Measurements from ENCODE around the gene AGAP1. TPM values are rescaled to one million over a fixed set of nuclear protein-coding genes. Genes with fewer than 3 reads are reported as not detected.

Gene AGAP1
- total RNA-seq, 2 donors from 2014 or later: 32.8 to 34.7 TPM

- 91 to 100% methylated on average over 3 to 5 of the region's 5 CpGs for WGBS, 2 experiments (ENCODE audit: insufficient coverage in 1 of 2, insufficient read length in 1 of 2)
- DNase-seq: no peak
- H3K4me1 Mint-ChIP-seq: peaks cover 2% of the 10 kb centered on the region
- Histone ChIP-seq H3K9me3 (ENCODE audit: control insufficient read depth, low read length) (peaks cover 6% of the 10 kb centered on the region), H3K4me3 (ENCODE audit: low read length) (no peak overlapping the region), H3K4me1 (ENCODE audit: control insufficient read depth, insufficient read depth, low read length) (no peaks in the 10 kb centered on the region), H3K27me3 (ENCODE audit: control insufficient read depth, insufficient read depth, low read length, poor library complexity, severe bottlenecking) (no peaks in the 10 kb centered on the region), H3K9ac (ENCODE audit: extremely low read depth, low read length, poor library complexity, severe bottlenecking) (no peak overlapping the region), H3K36me3 (ENCODE audit: control insufficient read depth, insufficient read depth, low read length) (no peaks in the 10 kb centered on the region), H3K27ac (ENCODE audit: low read depth, low read length) (no peak overlapping the region)
- TF ChIP-seq, protein P1, sequence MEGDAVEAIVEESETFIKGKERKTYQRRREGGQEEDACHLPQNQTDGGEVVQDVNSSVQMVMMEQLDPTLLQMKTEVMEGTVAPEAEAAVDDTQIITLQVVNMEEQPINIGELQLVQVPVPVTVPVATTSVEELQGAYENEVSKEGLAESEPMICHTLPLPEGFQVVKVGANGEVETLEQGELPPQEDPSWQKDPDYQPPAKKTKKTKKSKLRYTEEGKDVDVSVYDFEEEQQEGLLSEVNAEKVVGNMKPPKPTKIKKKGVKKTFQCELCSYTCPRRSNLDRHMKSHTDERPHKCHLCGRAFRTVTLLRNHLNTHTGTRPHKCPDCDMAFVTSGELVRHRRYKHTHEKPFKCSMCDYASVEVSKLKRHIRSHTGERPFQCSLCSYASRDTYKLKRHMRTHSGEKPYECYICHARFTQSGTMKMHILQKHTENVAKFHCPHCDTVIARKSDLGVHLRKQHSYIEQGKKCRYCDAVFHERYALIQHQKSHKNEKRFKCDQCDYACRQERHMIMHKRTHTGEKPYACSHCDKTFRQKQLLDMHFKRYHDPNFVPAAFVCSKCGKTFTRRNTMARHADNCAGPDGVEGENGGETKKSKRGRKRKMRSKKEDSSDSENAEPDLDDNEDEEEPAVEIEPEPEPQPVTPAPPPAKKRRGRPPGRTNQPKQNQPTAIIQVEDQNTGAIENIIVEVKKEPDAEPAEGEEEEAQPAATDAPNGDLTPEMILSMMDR (conservative IDR thresholded peaks at IDR 0.05): no peak
- H3K36me3 Mint-ChIP-seq (ENCODE audit: low read depth): peaks cover 5% of the 10 kb centered on the region
- peaks cover 11% of the 10 kb centered on the region for H3K9me3 Mint-ChIP-seq
- H3K4me3 Mint-ChIP-seq: no peak overlapping the region
- no peak overlapping the region for H3K27ac Mint-ChIP-seq
- no peaks in the 10 kb centered on the region for H3K27me3 Mint-ChIP-seq (ENCODE audit: insufficient read depth)
Measured at GRCh38 chr2:235699576-235699975, 205.7 kb downstream of the AGAP1 start.

DNA sequence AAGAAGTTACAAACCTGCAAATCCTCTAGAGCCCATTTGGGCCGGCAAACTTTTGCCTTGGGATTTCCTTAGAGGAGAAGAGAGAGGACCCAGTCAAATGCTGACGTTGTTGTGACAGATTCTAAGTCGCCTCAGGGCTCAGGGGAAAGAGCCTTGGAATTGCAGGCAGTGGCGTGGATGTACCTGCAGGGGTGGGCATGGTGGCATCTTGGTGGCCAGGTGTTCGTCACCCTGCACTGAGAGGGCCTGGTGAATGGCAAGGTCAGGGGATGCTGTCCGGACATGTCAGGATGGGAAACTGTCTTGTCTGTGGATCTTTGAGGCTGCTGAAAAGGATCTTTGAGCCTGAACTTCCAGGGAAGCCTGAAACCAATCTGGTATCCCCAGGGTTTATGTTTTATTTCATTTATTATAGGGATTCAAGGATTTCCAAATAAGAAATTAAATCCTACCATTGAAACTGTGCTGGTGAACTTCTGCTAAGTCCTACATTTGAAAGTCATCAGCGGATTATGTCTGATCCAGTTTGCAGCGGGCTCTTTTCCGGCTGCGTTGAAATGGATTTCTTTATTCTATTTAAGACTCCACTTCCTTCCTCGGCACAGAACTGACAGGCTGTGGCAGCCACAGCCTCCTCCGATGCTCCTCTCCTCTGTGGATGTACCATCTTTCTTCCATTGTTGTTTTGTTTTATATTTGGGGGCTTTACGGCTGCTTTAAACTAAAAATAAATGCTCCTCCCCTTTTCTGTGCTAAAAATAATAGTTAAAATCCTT lies 207.6 kb downstream of the AGAP1 start:
- H3K36me3 Mint-ChIP-seq (ENCODE audit: low read depth): peaks cover 5% of the 10 kb centered on the region
- H3K4me1 Mint-ChIP-seq: peaks cover 2% of the 10 kb centered on the region
- Histone ChIP-seq H3K36me3 (ENCODE audit: control insufficient read depth, insufficient read depth, low read length) (no peaks in the 10 kb centered on the region), H3K27ac (ENCODE audit: low read depth, low read length) (no peak overlapping the region), H3K27me3 (ENCODE audit: control insufficient read depth, insufficient read depth, low read length, poor library complexity, severe bottlenecking) (no peaks in the 10 kb centered on the region), H3K4me1 (ENCODE audit: control insufficient read depth, insufficient read depth, low read length) (no peaks in the 10 kb centered on the region), H3K4me3 (ENCODE audit: low read length) (no peak overlapping the region), H3K9me3 (ENCODE audit: control insufficient read depth, low read length) (peaks cover 6% of the 10 kb centered on the region), H3K9ac (ENCODE audit: extremely low read depth, low read length, poor library complexity, severe bottlenecking) (no peak overlapping the region)
- H3K27me3 Mint-ChIP-seq (ENCODE audit: insufficient read depth): no peaks in the 10 kb centered on the region
- 92 to 97% methylated on average over 10 to 13 of the region's 13 CpGs for WGBS, 2 experiments (ENCODE audit: insufficient coverage in 1 of 2, insufficient read length in 1 of 2)
- TF ChIP-seq, protein P1 (conservative IDR thresholded peaks at IDR 0.05): no peak
- no peak for DNase-seq
- no peak overlapping the region for H3K27ac Mint-ChIP-seq
- H3K9me3 Mint-ChIP-seq: peaks cover 11% of the 10 kb centered on the region
- no peak overlapping the region for H3K4me3 Mint-ChIP-seq

GRCh38 chr2:235702186-235702585 lies 208.3 kb downstream of the AGAP1 start:
- H3K9me3 ChIP-seq (ENCODE audit: control insufficient read depth, low read length): peaks cover 6% of the 10 kb centered on the region
- H3K27ac ChIP-seq (ENCODE audit: low read depth, low read length): no peak overlapping the region
- no peak overlapping the region for H3K27ac Mint-ChIP-seq
- no peaks in the 10 kb centered on the region for H3K36me3 ChIP-seq (ENCODE audit: control insufficient read depth, insufficient read depth, low read length)
- H3K36me3 Mint-ChIP-seq (ENCODE audit: low read depth): peaks cover 5% of the 10 kb centered on the region
- H3K4me1 ChIP-seq (ENCODE audit: control insufficient read depth, insufficient read depth, low read length): no peaks in the 10 kb centered on the region
- no peak overlapping the region for H3K4me3 ChIP-seq (ENCODE audit: low read length)
- H3K27me3 Mint-ChIP-seq (ENCODE audit: insufficient read depth): no peaks in the 10 kb centered on the region
- TF ChIP-seq, protein P1 (conservative IDR thresholded peaks at IDR 0.05): no peak
- no peak overlapping the region for H3K9ac ChIP-seq (ENCODE audit: extremely low read depth, low read length, poor library complexity, severe bottlenecking)
- H3K4me1 Mint-ChIP-seq: peaks cover 2% of the 10 kb centered on the region
- peaks cover 11% of the 10 kb centered on the region for H3K9me3 Mint-ChIP-seq
- no peaks in the 10 kb centered on the region for H3K27me3 ChIP-seq (ENCODE audit: control insufficient read depth, insufficient read depth, low read length, poor library complexity, severe bottlenecking)
- DNase-seq: no peak
- H3K4me3 Mint-ChIP-seq: no peak overlapping the region
- WGBS, 2 experiments (ENCODE audit: insufficient coverage in 1 of 2, insufficient read length in 1 of 2): 73 to 74% methylated on average over 3 to 4 of the region's 4 CpGs

Measured in endodermal cell (in vitro differentiated cells).